Measurements from ENCODE around the gene RNF19B.

The RNF19B gene

GRCh38 chr1:32963746-32964460 is 706 bp downstream of the RNF19B start:
- peak overlapping the region; percentile 85 for H3K4me3 Mint-ChIP-seq
- H3K9me3 Mint-ChIP-seq = peaks cover 2% of the 10 kb centered on the region
- peaks cover 32% of the 10 kb centered on the region for H3K36me3 Mint-ChIP-seq
- ATAC-seq = peak; percentile 59
- peak; percentile 47 to 83 for DNase-seq (ENCODE audit: low spot score in 2 of 2)
- peak overlapping the region; percentile 79 for H3K27ac Mint-ChIP-seq
- H3K4me1 Mint-ChIP-seq = peaks cover 59% of the 10 kb centered on the region

DNA sequence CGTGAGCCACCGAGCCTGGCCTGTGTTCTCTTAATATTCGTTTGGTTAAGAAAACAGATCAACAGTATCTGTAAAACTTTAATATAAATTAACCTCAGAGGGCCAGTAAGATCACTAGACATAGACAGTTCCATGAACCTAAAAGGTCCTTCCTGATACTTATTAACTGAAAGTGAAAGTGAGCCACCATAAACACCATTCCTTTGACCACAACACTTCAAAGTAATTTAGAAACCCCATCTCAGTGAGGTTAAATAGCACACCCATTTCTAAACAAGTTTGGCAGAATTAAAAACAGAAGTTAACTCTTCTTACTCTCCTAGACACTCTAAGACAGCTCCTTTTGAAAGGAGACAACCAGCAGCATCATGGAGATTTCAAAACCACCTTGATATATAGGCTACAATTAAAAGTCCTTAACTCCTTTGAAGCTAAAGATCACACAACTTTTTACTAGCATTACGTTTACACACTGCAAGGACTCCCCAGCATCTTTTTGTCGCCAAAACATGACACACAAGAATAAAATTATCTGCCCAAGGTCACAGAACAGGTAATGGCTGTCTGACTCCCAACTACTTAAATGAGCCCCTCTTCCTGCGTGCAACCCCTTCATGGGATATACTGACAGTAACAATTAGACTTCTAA is 2.2 kb downstream of the RNF19B start:
- peak overlapping the region; percentile 85 for H3K4me3 Mint-ChIP-seq
- peak overlapping the region; percentile 79 for H3K27ac Mint-ChIP-seq
- H3K36me3 Mint-ChIP-seq = peaks cover 45% of the 10 kb centered on the region
- no peaks in the 10 kb centered on the region for H3K9me3 Mint-ChIP-seq
- H3K4me1 Mint-ChIP-seq = peaks cover 60% of the 10 kb centered on the region
- no peak for ATAC-seq
- no peak for DNase-seq (ENCODE audit: low spot score in 2 of 2)

DNA sequence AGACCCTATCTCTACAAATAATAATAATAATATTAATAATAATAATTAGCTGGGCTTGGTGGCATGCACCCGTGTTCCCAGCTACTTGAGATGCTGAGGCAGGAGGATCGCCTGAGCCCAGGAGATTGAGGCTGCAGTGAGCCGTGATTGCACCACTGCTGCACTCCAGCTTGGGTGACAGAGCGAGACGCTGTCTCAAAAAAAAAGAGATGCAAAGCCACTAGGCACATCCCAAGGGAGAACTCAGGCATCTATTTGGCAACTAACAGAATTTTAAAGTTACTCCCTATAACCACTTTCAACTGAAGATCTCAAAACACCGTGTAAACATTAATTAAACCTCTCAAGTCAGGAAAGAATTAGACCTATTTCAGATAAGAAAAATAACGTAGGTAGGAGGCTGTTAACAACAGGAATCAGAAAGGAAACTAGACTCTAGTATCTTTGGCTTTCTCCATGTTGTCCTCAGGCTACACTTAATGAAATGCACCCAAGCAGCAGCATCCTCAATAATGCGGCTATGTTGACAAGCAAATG is 3.7 kb downstream of the RNF19B start:
- peaks cover 52% of the 10 kb centered on the region for H3K36me3 Mint-ChIP-seq
- H3K4me1 Mint-ChIP-seq = peaks cover 60% of the 10 kb centered on the region
- H3K27ac Mint-ChIP-seq = no peak overlapping the region
- ATAC-seq = no peak
- no peaks in the 10 kb centered on the region for H3K9me3 Mint-ChIP-seq
- peak overlapping the region; percentile 85 for H3K4me3 Mint-ChIP-seq
- DNase-seq (ENCODE audit: low spot score in 2 of 2) = no peak

DNA sequence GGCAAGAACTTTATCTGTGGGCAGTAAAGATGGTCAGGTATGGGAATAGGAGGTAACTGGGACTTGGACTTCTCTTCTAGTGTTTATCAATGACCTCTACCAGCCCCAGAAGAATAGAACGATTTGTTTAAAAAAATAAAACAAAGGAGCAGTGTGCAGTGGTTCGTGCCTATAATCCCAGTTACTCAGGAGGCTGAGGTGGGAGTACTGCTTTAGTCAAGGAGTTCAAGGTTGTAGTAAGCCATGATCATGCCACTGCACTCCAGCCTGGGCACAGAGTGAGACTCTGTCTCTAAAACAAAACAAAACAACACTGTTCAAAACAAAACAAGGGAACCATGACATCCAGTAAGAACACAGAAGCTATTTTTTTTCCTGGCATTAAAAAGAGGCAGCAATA is 4.3 kb downstream of the RNF19B start:
- H3K9me3 Mint-ChIP-seq = no peaks in the 10 kb centered on the region
- peak overlapping the region; percentile 32 for H3K27ac Mint-ChIP-seq

DNA sequence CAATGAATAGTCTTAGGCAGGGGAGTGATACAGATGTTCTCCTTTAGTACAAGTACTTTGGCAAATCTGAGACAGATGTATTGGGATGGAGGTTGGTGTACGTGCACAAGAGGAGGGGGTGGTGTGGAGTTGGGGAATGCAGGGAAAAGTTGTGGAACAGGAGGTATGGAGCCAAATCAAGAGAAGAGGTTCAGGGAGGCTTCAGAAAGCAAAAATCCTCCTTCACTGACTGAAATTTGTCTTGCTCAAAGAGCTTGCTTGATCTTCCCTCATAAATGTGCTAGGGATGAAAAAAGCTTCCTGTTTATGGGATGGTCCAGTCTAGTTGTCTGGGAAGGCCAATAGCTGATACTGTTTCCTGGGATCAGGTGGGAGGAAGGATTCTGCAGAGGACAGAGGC is 5.8 kb downstream of the RNF19B start:
- H3K4me3 Mint-ChIP-seq = no peak overlapping the region
- DNase-seq (ENCODE audit: low spot score in 2 of 2) (no peak), ATAC-seq (no peak)
- peaks cover 75% of the 10 kb centered on the region for H3K4me1 Mint-ChIP-seq
- H3K9me3 Mint-ChIP-seq = no peaks in the 10 kb centered on the region
- H3K36me3 Mint-ChIP-seq = peaks cover 62% of the 10 kb centered on the region
- peak overlapping the region; percentile 16 for H3K27ac Mint-ChIP-seq

More for the DNA sequence above, 4.3 kb downstream of the RNF19B start:
- peaks cover 65% of the 10 kb centered on the region for H3K4me1 Mint-ChIP-seq
- ATAC-seq = no peak
- no peak for DNase-seq (ENCODE audit: low spot score in 2 of 2)
- H3K36me3 Mint-ChIP-seq = peaks cover 58% of the 10 kb centered on the region
- H3K4me3 Mint-ChIP-seq = peak overlapping the region; percentile 85

- no peak for DNase-seq (ENCODE audit: low spot score in 2 of 2)
- Mint-ChIP-seq H3K27ac (peak overlapping the region; percentile 16), H3K4me3 (no peak overlapping the region), H3K4me1 (peaks cover 70% of the 10 kb centered on the region), H3K36me3 (peaks cover 65% of the 10 kb centered on the region), H3K9me3 (no peaks in the 10 kb centered on the region)
- no peak for ATAC-seq
Measured at GRCh38 chr1:32957017-32957416, 7.6 kb downstream of the RNF19B start.

DNA sequence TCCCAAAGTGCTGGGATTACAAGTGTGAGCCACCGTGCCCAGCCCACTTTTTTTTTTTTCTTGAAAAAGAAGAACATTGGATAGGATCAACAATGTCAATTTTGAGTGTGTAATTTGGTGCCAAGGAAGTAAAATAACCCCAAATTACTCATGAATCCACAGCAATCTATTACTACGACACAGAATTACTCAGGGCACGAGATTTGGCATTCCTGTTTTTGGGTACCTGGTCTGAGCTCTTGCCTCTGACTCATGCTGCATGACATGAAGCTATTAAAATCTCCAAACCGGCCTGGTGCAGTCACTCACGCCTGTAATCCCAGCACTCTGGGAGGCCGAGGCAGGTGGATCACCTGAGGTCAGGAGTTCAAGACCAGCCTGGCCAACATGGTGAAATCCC is 10.4 kb downstream of the RNF19B start:
- Mint-ChIP-seq H3K4me3 (no peak overlapping the region), H3K27ac (no peak overlapping the region), H3K9me3 (no peaks in the 10 kb centered on the region), H3K4me1 (peaks cover 56% of the 10 kb centered on the region), H3K36me3 (peaks cover 82% of the 10 kb centered on the region)
- DNase-seq (ENCODE audit: low spot score in 2 of 2) = no peak
- ATAC-seq = peak; percentile 53

DNA sequence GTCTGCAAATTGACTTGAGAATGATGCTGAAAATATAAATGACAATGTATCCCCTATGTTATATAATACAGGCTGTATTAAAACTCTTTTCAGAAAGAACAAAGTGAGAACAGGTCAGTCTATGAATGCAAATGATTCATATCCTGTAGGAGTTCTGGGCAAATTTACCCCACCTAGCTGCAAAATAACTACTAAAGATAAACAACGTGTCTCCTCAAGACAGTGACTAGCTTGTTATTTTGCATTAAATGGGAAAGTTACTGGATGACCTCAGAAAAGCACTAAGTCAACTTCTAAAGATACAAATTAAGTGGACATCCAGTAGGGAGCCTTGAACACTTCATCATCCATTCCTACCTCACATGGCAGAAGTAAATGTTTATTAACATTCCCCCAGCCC is 11.1 kb downstream of the RNF19B start:
- Mint-ChIP-seq H3K9me3 (no peaks in the 10 kb centered on the region), H3K4me1 (peaks cover 54% of the 10 kb centered on the region), H3K27ac (peak overlapping the region; percentile 54), H3K4me3 (no peak overlapping the region), H3K36me3 (peaks cover 82% of the 10 kb centered on the region)
- DNase-seq (ENCODE audit: low spot score in 2 of 2) (no peak), ATAC-seq (peak; percentile 66)

- peaks cover 92% of the 10 kb centered on the region for H3K36me3 Mint-ChIP-seq
- H3K4me3 Mint-ChIP-seq = no peak overlapping the region
- H3K4me1 Mint-ChIP-seq = peaks cover 30% of the 10 kb centered on the region
- ATAC-seq (no peak), DNase-seq (ENCODE audit: low spot score in 2 of 2) (no peak)
- no peaks in the 10 kb centered on the region for H3K9me3 Mint-ChIP-seq
- H3K27ac Mint-ChIP-seq = peak overlapping the region; percentile 7
Measured at GRCh38 chr1:32949519-32949918, 15.1 kb downstream of the RNF19B start.

DNA sequence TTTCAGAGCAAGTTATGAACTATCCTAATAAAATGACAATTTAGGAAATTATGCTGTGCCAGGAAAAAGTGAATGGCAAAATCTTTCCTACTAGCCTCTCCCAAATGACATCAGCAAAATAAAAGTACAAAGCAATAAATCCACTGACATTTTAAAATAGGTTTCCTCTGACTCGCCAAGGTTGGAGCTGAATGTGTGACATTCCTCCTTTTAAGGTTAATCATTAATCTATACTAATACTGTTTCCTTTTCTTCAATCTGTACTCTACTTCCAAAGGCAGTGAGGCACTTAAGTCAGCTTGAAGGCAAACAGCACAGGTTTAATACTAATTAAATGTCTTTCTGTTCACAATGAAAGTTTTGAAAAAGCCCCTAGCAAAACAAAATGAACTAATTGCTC is 15.7 kb downstream of the RNF19B start:
- no peak for ATAC-seq
- peak overlapping the region; percentile 7 for H3K27ac Mint-ChIP-seq
- H3K4me1 Mint-ChIP-seq = peaks cover 29% of the 10 kb centered on the region
- no peak for DNase-seq (ENCODE audit: low spot score in 2 of 2)
- no peak overlapping the region for H3K4me3 Mint-ChIP-seq
- no peaks in the 10 kb centered on the region for H3K9me3 Mint-ChIP-seq
- peaks cover 95% of the 10 kb centered on the region for H3K36me3 Mint-ChIP-seq

DNA sequence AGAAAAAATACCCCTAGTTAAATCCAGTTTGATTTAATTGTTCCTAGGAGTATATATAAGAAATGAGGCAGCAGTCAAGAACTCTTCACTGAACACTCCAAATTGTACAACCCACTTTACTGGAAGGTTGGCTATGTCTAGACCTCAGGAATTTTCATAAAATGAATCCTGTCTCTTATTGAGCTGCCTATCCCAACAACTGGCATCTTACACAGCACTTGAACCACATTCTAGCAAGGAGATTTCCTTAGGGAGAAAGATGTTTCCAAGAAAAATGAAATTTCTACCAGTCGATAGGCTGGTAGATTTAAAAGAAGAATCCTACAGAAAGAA is 16.3 kb downstream of the RNF19B start:
- peak overlapping the region; percentile 7 for H3K27ac Mint-ChIP-seq
- no peak for DNase-seq (ENCODE audit: low spot score in 2 of 2)
- no peaks in the 10 kb centered on the region for H3K9me3 Mint-ChIP-seq
- no peak overlapping the region for H3K4me3 Mint-ChIP-seq
- peaks cover 26% of the 10 kb centered on the region for H3K4me1 Mint-ChIP-seq
- H3K36me3 Mint-ChIP-seq = peaks cover 95% of the 10 kb centered on the region
- no peak for ATAC-seq

DNA sequence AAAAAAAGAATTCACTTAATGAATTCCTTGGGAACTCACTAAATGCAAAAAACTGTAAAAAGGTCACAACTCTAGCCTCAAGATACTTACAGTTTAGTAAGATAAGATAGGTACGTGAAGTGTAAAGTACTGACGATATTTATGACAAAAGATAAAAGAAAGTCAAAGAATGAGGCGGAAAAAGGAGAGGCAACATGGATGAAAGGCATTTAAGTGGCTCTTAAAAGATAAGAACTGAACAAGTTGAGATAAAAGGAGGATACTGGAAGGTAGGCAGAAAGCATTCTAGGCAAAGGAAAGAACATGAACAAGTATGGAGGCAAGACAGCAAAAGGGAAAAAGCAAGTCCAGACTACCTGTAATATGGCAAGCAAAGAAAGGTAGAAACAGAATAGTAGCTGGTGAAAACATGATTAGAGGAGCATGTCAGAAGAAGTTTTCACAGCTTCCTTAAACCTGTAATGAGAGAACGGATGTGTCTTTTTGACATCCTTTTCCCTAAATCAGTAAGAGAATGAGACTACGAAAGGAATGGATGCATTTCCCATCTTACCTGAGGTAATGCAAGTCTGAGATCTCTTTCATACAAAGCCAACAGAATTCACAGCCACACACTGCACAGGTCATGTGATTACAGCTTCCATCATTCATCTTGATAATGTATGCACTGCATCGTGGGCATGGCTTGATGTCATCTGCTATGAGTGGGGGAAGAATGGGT is 16.8 kb downstream of the RNF19B start:
- DNase-seq (ENCODE audit: low spot score in 2 of 2) = no peak
- Mint-ChIP-seq H3K36me3 (peaks cover 95% of the 10 kb centered on the region), H3K9me3 (no peaks in the 10 kb centered on the region), H3K4me1 (peaks cover 21% of the 10 kb centered on the region), H3K27ac (peak overlapping the region; percentile 7), H3K4me3 (no peak overlapping the region)
- ATAC-seq = no peak

- Mint-ChIP-seq H3K9me3 (no peaks in the 10 kb centered on the region), H3K4me1 (peaks cover 21% of the 10 kb centered on the region), H3K4me3 (no peak overlapping the region), H3K36me3 (peaks cover 95% of the 10 kb centered on the region), H3K27ac (peak overlapping the region; percentile 63)
- ATAC-seq (no peak), DNase-seq (ENCODE audit: low spot score in 2 of 2) (no peak)
Measured at GRCh38 chr1:32946413-32946812, 18.2 kb downstream of the RNF19B start.

GRCh38 chr1:32944180-32944579 is 20.4 kb downstream of the RNF19B start:
- H3K4me3 Mint-ChIP-seq = no peak overlapping the region
- no peak for DNase-seq (ENCODE audit: low spot score in 2 of 2)
- H3K36me3 Mint-ChIP-seq = peaks cover 99% of the 10 kb centered on the region
- H3K27ac Mint-ChIP-seq = peak overlapping the region; percentile 65
- peaks cover 32% of the 10 kb centered on the region for H3K4me1 Mint-ChIP-seq
- ATAC-seq = no peak
- H3K9me3 Mint-ChIP-seq = no peaks in the 10 kb centered on the region

DNA sequence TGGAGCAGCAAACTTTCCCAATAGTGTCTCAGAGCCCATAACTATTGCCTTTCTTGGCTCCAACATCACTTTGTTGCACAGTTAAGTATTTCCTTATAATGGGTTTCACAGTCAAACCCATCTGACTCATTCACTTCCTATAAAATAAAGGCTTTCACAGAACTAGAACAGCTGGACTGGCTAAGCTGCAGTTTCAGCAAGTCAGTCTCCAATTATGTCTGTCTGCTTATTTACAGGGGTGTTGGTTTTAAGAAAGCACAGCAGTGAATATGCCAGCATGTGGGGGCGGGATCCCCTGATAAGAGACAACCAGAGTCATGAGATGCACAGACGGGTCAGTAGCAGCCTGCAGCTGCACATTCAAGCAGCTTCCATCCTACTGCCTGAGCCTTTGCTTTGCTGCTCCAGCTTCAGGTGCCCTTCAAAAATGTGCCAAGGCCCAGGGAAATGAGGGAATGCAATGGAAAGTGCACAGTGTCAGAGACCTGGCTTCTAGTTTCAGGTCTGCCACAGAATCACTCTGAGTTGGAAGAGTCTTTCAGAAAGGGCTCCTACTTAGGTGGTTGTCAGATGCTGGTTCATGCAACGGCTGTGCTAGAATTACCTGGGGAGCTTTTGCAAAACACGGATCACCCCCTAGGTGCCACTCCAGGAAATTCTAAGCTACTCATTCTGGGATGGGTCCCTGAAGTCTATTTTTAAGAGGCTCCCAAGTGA is 24.8 kb downstream of the RNF19B start:
- Mint-ChIP-seq H3K36me3 (peaks cover 99% of the 10 kb centered on the region), H3K27ac (peak overlapping the region; percentile 82), H3K9me3 (no peaks in the 10 kb centered on the region), H3K4me3 (peak overlapping the region; percentile 4), H3K4me1 (peaks cover 26% of the 10 kb centered on the region)
- peak; percentile 91 for ATAC-seq
- peak in 1 of 2 donors; percentile 74 for DNase-seq (ENCODE audit: low spot score in 2 of 2)
